COLO668 (cell line): ENCODE measurements around the gene TRIM49D2.
"Not testable (repeated sequence)": the region's sequence is repeated elsewhere in the genome, so short reads cannot be mapped to it uniquely, and the experiment has no call there.

Source experiments
- DNase-seq: peaks from one replicate; lab custom pipeline; 2025; ENCODE audit not compliant: unreplicated experiment; lab: John Stamatoyannopoulos, UW

The TRIM49D2 gene

GRCh38 chr11:89923764-89924163, at the start of gene TRIM49D2:
TRIM49D2 (plus strand) TSS chr11:89924064; CDS start chr11:89926762, 2,698 bp downstream.
- DNase-seq: not testable (repeated sequence)

GRCh38 chr11:89877511-89877910, 46.4 kb upstream of the TRIM49D2 start:
- not testable (repeated sequence) for DNase-seq

GRCh38 chr11:89893245-89893644, 30.6 kb upstream of the TRIM49D2 start:
- DNase-seq: not testable (repeated sequence)

GRCh38 chr11:89900809-89901208, 23.1 kb upstream of the TRIM49D2 start:
- DNase-seq: not testable (repeated sequence)

GRCh38 chr11:89922195-89922660, 1.6 kb upstream of the TRIM49D2 start, which contains the start of gene TRIM49D1:
TRIM49D1 (minus strand) TSS chr11:89922245; CDS start chr11:89917710, 4,535 bp downstream.
- DNase-seq: no peak

GRCh38 chr11:89960833-89961232, 37.0 kb downstream of the TRIM49D2 start:
- DNase-seq: not testable (repeated sequence)

- DNase-seq: not testable (repeated sequence)
These were observed 41.9 kb downstream of the TRIM49D2 start, which contains the start of gene TRIM64 for GRCh38 chr11:89965737-89966136. TRIM64 (plus strand) TSS chr11:89966037; CDS start chr11:89968504, 2,467 bp downstream.
